Nephron (organoid): ENCODE results near the gene ENDOD1.

Experiments used
- H3K27ac Mint-ChIP-seq, 3 experiments: 2 replicates each; pipeline ENCODE4 v1.8.0; 2020; ENCODE audit warnings: mixed read lengths in 3 of 3, mild to moderate bottlenecking in 2 of 3, moderate library complexity in 1 of 3
- H3K27me3 Mint-ChIP-seq: 2 replicates; pipeline ENCODE4 v1.8.0; 2021; ENCODE audit warnings: low read depth, mild to moderate bottlenecking, moderate library complexity, mixed read lengths
- H3K36me3 Mint-ChIP-seq: 2 replicates; pipeline ENCODE4 v1.8.0; 2020; ENCODE audit warnings: low read depth, mixed read lengths
- H3K4me1 Mint-ChIP-seq: 2 replicates; pipeline ENCODE4 v1.8.0; 2020; ENCODE audit warnings: mixed read lengths
- H3K4me3 Mint-ChIP-seq, 3 experiments: 2 replicates each; pipeline ENCODE4 v1.8.0; 2020; ENCODE audit warnings: mild to moderate bottlenecking in 3 of 3, mixed read lengths in 3 of 3, moderate library complexity in 2 of 3
- H3K9me3 Mint-ChIP-seq: 2 replicates; pipeline ENCODE4 v1.8.0; 2020; ENCODE audit warnings: mixed read lengths
- TF ChIP-seq, protein P1 (sequence below), 3 experiments: fragments of 200-600 bp; sonication (generic); IDR thresholded peaks; one replicate each; pipeline ENCODE4 v1.5.0; 2021; ENCODE audit warnings: antibody characterized with exemption in 3 of 3; ENCODE audit not compliant: unreplicated experiment in 3 of 3

ENDOD1 gene

GRCh38 chr11:95086836-95087570, 2.6 kb upstream of the ENDOD1 start:
- H3K36me3 Mint-ChIP-seq: no peaks in the 10 kb centered on the region

GRCh38 chr11:95088946-95089619, 563 bp upstream of the ENDOD1 start:
- Mint-ChIP-seq H3K4me1 (peaks cover 43% of the 10 kb centered on the region), H3K4me3 (peak overlapping the region; percentile 83 to 89 (median 86)), H3K36me3 (no peaks in the 10 kb centered on the region), H3K9me3 (no peaks in the 10 kb centered on the region), H3K27me3 (peaks cover 5% of the 10 kb centered on the region), H3K27ac (peak overlapping the region; percentile 80 to 93 (median 83))
- TF ChIP-seq, protein P1, sequence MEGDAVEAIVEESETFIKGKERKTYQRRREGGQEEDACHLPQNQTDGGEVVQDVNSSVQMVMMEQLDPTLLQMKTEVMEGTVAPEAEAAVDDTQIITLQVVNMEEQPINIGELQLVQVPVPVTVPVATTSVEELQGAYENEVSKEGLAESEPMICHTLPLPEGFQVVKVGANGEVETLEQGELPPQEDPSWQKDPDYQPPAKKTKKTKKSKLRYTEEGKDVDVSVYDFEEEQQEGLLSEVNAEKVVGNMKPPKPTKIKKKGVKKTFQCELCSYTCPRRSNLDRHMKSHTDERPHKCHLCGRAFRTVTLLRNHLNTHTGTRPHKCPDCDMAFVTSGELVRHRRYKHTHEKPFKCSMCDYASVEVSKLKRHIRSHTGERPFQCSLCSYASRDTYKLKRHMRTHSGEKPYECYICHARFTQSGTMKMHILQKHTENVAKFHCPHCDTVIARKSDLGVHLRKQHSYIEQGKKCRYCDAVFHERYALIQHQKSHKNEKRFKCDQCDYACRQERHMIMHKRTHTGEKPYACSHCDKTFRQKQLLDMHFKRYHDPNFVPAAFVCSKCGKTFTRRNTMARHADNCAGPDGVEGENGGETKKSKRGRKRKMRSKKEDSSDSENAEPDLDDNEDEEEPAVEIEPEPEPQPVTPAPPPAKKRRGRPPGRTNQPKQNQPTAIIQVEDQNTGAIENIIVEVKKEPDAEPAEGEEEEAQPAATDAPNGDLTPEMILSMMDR (IDR thresholded peaks at IDR 0.05; ENCODE audit: unreplicated experiment in 3 of 3): no peak

More at GRCh38 chr11:95086836-95087570, 2.6 kb upstream of the ENDOD1 start:
- peak overlapping the region; percentile 32 to 75 (median 48) for H3K4me3 Mint-ChIP-seq
- H3K27me3 Mint-ChIP-seq: no peaks in the 10 kb centered on the region
- H3K9me3 Mint-ChIP-seq: no peaks in the 10 kb centered on the region
- TF ChIP-seq, protein P1 (IDR thresholded peaks at IDR 0.05; ENCODE audit: unreplicated experiment in 3 of 3): no peak
- H3K4me1 Mint-ChIP-seq: peaks cover 30% of the 10 kb centered on the region
- H3K27ac Mint-ChIP-seq: no peak overlapping the region

DNA sequence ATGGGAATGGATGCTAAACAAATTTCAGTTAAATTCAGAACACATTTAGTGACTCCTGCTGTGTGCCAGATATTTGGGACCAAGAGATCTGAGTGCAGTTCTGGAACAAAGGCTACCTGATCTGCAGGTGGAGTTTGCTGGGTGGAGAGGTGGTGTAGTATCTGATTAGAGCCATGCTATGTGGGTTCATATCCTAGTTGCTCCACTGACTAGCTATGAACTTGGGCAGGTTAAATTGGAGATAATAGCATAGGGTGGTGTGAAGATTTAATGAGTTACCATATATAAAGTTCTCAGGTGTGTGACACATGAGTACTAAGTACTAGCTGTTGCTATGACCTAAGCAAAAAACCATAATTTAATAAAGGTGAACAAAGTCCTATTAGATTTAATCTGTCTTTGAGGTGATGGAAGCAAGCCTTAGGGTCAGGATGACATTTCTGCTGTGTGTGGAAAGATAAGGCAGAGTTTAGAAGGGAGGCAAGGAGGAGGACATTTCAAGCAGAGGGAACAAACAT, 2.1 kb downstream of the ENDOD1 start:
- H3K27ac Mint-ChIP-seq: no peak overlapping the region
- TF ChIP-seq, protein P1 (IDR thresholded peaks at IDR 0.05; ENCODE audit: unreplicated experiment in 3 of 3): no peak

GRCh38 chr11:95092549-95093324, 3.1 kb downstream of the ENDOD1 start:
- H3K9me3 Mint-ChIP-seq: no peaks in the 10 kb centered on the region
- H3K36me3 Mint-ChIP-seq: no peaks in the 10 kb centered on the region
- peaks cover 68% of the 10 kb centered on the region for H3K4me1 Mint-ChIP-seq
- peaks cover 5% of the 10 kb centered on the region for H3K27me3 Mint-ChIP-seq
- no peak overlapping the region for H3K27ac Mint-ChIP-seq
- TF ChIP-seq, protein P1 (IDR thresholded peaks at IDR 0.05; ENCODE audit: unreplicated experiment in 3 of 3): peak; percentile 32 to 36 (median 33)
- peak overlapping the region; percentile 12 to 94 (median 52) for H3K4me3 Mint-ChIP-seq

More for the DNA sequence above, 2.1 kb downstream of the ENDOD1 start:
- Mint-ChIP-seq H3K4me3 (peak overlapping the region; percentile 90 to 98 (median 94)), H3K36me3 (no peaks in the 10 kb centered on the region), H3K9me3 (no peaks in the 10 kb centered on the region), H3K4me1 (peaks cover 59% of the 10 kb centered on the region), H3K27me3 (peaks cover 5% of the 10 kb centered on the region)

DNA sequence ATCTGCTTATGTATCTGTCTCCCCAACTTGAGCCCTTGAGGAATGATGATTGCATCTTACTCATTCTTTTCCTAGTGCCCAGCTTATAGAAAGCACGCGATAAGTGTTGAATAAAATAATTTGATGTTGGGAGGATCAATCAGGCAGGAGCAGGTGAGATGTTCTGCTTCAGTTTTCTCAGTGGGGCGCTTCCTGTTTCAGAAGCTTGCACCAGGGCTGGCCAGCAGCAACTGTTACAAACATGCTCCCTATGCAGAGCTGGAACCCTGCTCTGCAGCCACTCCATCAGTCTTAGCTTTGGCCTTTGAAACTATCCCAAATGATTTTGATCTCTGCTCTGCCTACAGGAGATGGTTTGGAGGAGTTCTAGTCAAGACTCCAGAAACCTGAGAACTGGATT, 3.9 kb downstream of the ENDOD1 start:
- peaks cover 76% of the 10 kb centered on the region for H3K4me1 Mint-ChIP-seq
- H3K4me3 Mint-ChIP-seq: peak overlapping the region; percentile 5 to 71 (median 52)
- TF ChIP-seq, protein P1 (IDR thresholded peaks at IDR 0.05; ENCODE audit: unreplicated experiment in 3 of 3): no peak
- no peak overlapping the region for H3K27ac Mint-ChIP-seq
- no peaks in the 10 kb centered on the region for H3K9me3 Mint-ChIP-seq
- H3K27me3 Mint-ChIP-seq: peaks cover 5% of the 10 kb centered on the region
- H3K36me3 Mint-ChIP-seq: no peaks in the 10 kb centered on the region
